GM12878 (cell line): Measurements from ENCODE around the gene MAML3. TPM values are rescaled to one million over a fixed set of nuclear protein-coding genes. Genes with fewer than 3 reads are reported as not detected.

Experiments used
- ATAC-seq: fragments of 200-7000 bp; cut with Tn5 transposase; 3 replicates; pipeline ENCODE4 v1.9.1; 2020; ENCODE audit warnings: mild to moderate bottlenecking, moderate library complexity
- BruUV-seq: library from RNA; stranded (reverse); fragments of 400-500 nt; replicated peaks from 2 replicates; lab custom pipeline; 2021; lab: Mats Ljungman, UMichigan
- CTCF ChIA-PET: fragments of 300-600 bp; sonication (Branson Sonifier 250); formaldehyde crosslinking; extraction: SDS; loops from one replicate; lab custom pipeline; 2021; ENCODE audit warnings: inconsistent platforms; lab: Yijun Ruan, JAX
- POLR2A ChIA-PET: fragments of 350-600 bp; formaldehyde crosslinking; extraction: SDS; loops from one replicate; lab custom pipeline; 2021; ENCODE audit warnings: inconsistent platforms; lab: Charles Lee
- RAD21 ChIA-PET: fragments of 300-600 bp; sonication (Branson Sonifier 250); formaldehyde crosslinking; loops from one replicate; lab custom pipeline; 2023; ENCODE audit warnings: antibody characterized with exemption; ENCODE audit not compliant: unreplicated experiment; lab: Charles Lee
- SMC1A ChIA-PET: fragments of 300-600 bp; sonication (Branson Sonifier 250); formaldehyde crosslinking; loops from one replicate; lab custom pipeline; 2023; ENCODE audit not compliant: unreplicated experiment, uncharacterized antibody; lab: Charles Lee
- DNase-seq: peaks from one replicate; pipeline ENCODE4 v3.0.0-alpha.2; 2011; ENCODE audit warnings: low read depth, low spot score
- FAIRE-seq: peaks from 3 replicates; lab custom pipeline; 2011; peaks lifted over from hg19 to GRCh38; lab: Jason Lieb, UNC
- H2AFZ ChIP-seq: 2 replicates; pipeline ENCODE4 v1.6.0; 2011; ENCODE audit warnings: low read depth, low read length, control low read depth; ENCODE audit not compliant: control insufficient read depth
- H3K27ac ChIP-seq: 2 replicates; pipeline ENCODE4 v1.5.1; 2011; ENCODE audit warnings: control low read depth; ENCODE audit not compliant: control insufficient read depth, insufficient read depth
- H3K27me3 ChIP-seq, 2 experiments: replicated peaks in 1 of 2; 2 replicates each; pipeline versions ENCODE4 v1.6.0 to v1.6.1; 2011; ENCODE audit warnings: low read length in 1 of 2; ENCODE audit not compliant: control insufficient read depth in 2 of 2, insufficient read depth in 2 of 2
- H3K36me3 ChIP-seq, 2 experiments: 2 replicates each; pipeline ENCODE4 v1.5.1; 2011; ENCODE audit warnings: low read length in 1 of 2; ENCODE audit not compliant: control insufficient read depth in 2 of 2, insufficient read depth in 2 of 2
- H3K4me1 ChIP-seq: 2 replicates; pipeline ENCODE4 v1.6.1; 2011; ENCODE audit warnings: mild to moderate bottlenecking, low read length, moderate library complexity, mixed read lengths; ENCODE audit not compliant: control insufficient read depth, insufficient read depth
- H3K4me2 ChIP-seq: 2 replicates; pipeline ENCODE4 v1.6.0; 2011; ENCODE audit warnings: control low read depth; ENCODE audit not compliant: control insufficient read depth, insufficient read depth
- H3K4me3 ChIP-seq: fragments of 200-600 bp; sonication (generic); 2 replicates; pipeline ENCODE4 v1.5.1; 2016
- H3K79me2 ChIP-seq: 2 replicates; pipeline ENCODE4 v1.6.0; 2011; ENCODE audit warnings: low read length; ENCODE audit not compliant: control insufficient read depth, insufficient read depth
- H3K9ac ChIP-seq: 2 replicates; pipeline ENCODE4 v1.8.0; 2011; ENCODE audit warnings: low read length, control low read depth, mixed read lengths; ENCODE audit not compliant: control insufficient read depth, insufficient read depth
- H3K9me3 ChIP-seq: replicated peaks from 3 replicates; pipeline ENCODE4 v1.5.1; 2011; ENCODE audit warnings: mild to moderate bottlenecking, low read length; ENCODE audit not compliant: control insufficient read depth, insufficient read depth
- H4K20me1 ChIP-seq: 2 replicates; pipeline ENCODE4 v1.6.0; 2011; ENCODE audit not compliant: control insufficient read depth, insufficient read depth
- BMI1 ChIP-seq: fragments of 450-650 bp; IDR thresholded peaks from 2 replicates; pipeline ENCODE4 v1.6.1; 2016; ENCODE audit warnings: mild to moderate bottlenecking, moderate library complexity, borderline replicate concordance
- CBX5 ChIP-seq: sonication (generic); IDR thresholded peaks from 2 replicates; pipeline ENCODE4 v1.6.1; 2016; ENCODE audit warnings: low read depth, moderate library complexity, mild to moderate bottlenecking, inconsistent platforms
- E2F8 ChIP-seq: fragments of 450-650 bp; IDR thresholded peaks from 2 replicates; pipeline ENCODE4 v1.6.1; 2018; ENCODE audit warnings: mild to moderate bottlenecking, low read depth, moderate library complexity; ENCODE audit not compliant: partially characterized antibody
- FOS ChIP-seq: IDR thresholded peaks from 3 replicates; pipeline ENCODE4 v1.6.1; 2011; ENCODE audit warnings: borderline replicate concordance; ENCODE audit not compliant: insufficient read length; ENCODE audit errors: extremely low read depth
- PAX8 ChIP-seq: fragments of 450-650 bp; IDR thresholded peaks from 2 replicates; pipeline ENCODE4 v1.6.1; 2017; ENCODE audit warnings: mild to moderate bottlenecking, moderate library complexity
- SREBF1 ChIP-seq: IDR thresholded peaks from 2 replicates; pipeline ENCODE4 v1.6.1; 2012; ENCODE audit warnings: mild to moderate bottlenecking, low read length
- SRF ChIP-seq, 2 experiments: IDR thresholded peaks; 2 replicates each; pipeline ENCODE4 v1.6.1; 2011; ENCODE audit warnings: low read depth in 2 of 2, low read length in 2 of 2, mild to moderate bottlenecking in 1 of 2, moderate library complexity in 1 of 2
- YY1 ChIP-seq: IDR thresholded peaks from 2 replicates; pipeline ENCODE4 v1.6.1; 2011; ENCODE audit warnings: low read depth, mild to moderate bottlenecking, low read length
- WGBS: methylation state at CpG from one replicate; pipeline ENCODE4 v1.1.6; 2016; ENCODE audit warnings: low lambda C conversion rate; ENCODE audit not compliant: insufficient replicate concordance, insufficient coverage; ENCODE audit errors: missing lambda C conversion rate; 5-methylcytosine and 5-hydroxymethylcytosine counted together
- in situ Hi-C: fragments of 300-500 bp; cut with MboI; formaldehyde crosslinking; loops from 9 replicates; pipeline ENCODE4 v1.14.3; 2018; ENCODE audit warnings: mixed read lengths
- intact Hi-C: fragments of 100-400 bp; cut with micrococcal nuclease; formaldehyde crosslinking; loops from one replicate; pipeline ENCODE4 v1.14.2; 2022; ENCODE audit not compliant: unreplicated experiment
- polyA plus RNA-seq, 11 experiments: library from polyadenylated mRNA; depleted of rRNA in 4 of 11; unstranded in 6 of 11; stranded (reverse) in 5 of 11; fragments of >200 nt; fragmentation: Nextera tagmentation in 4 of 11; fragmentation: Illumina TruSeq in 1 of 11; extraction: Ambion mirVana in 4 of 11; extraction: Trizol in 1 of 11; gene quantifications; 1 replicate in 1 of 11; 2 replicates in 10 of 11; pipeline versions ENCODE4 v1.2.1 to v1.2.3, GENCODE V29; 2011 to 2016; ENCODE audit warnings: inconsistent platforms in 2 of 11, missing spikeins in 2 of 11, low read depth in 1 of 11
- total RNA-seq, 4 experiments: library from RNA; depleted of rRNA in 3 of 4; stranded (reverse); fragments of >200 nt in 3 of 4; fragmentation: Illumina TruSeq in 1 of 4; extraction: Trizol in 1 of 4; gene quantifications; 2 replicates each; pipeline versions ENCODE4 v1.2.1 to v1.2.3, GENCODE V29; 2013 to 2021
- TF ChIP-seq, protein P1 (sequence below): IDR thresholded peaks from 2 replicates; pipeline ENCODE4 v1.6.1; 2012; ENCODE audit warnings: low read depth, low read length, improper control_type of control experiment
- TF ChIP-seq, protein P2 (sequence below): fragments of 450-650 bp; IDR thresholded peaks from 2 replicates; pipeline ENCODE4 v1.6.1; 2014; ENCODE audit warnings: mild to moderate bottlenecking

MAML3 gene
- total and polyA plus RNA-seq, 10 of the 15 experiments (the other 5 are each of a cell fraction or from before 2014, with no cell fraction given) = under 0.01 to 0.53 (median 0.06) TPM; not detected in 2

- TF ChIP-seq BMI1 = no peak
- no peak for TF ChIP-seq PAX8
- TF ChIP-seq, protein P1, sequence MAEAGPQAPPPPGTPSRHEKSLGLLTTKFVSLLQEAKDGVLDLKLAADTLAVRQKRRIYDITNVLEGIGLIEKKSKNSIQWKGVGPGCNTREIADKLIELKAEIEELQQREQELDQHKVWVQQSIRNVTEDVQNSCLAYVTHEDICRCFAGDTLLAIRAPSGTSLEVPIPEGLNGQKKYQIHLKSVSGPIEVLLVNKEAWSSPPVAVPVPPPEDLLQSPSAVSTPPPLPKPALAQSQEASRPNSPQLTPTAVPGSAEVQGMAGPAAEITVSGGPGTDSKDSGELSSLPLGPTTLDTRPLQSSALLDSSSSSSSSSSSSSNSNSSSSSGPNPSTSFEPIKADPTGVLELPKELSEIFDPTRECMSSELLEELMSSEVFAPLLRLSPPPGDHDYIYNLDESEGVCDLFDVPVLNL = no peak
- TF ChIP-seq, protein P2, sequence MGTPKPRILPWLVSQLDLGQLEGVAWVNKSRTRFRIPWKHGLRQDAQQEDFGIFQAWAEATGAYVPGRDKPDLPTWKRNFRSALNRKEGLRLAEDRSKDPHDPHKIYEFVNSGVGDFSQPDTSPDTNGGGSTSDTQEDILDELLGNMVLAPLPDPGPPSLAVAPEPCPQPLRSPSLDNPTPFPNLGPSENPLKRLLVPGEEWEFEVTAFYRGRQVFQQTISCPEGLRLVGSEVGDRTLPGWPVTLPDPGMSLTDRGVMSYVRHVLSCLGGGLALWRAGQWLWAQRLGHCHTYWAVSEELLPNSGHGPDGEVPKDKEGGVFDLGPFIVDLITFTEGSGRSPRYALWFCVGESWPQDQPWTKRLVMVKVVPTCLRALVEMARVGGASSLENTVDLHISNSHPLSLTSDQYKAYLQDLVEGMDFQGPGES = no peak
Measured at GRCh38 chr4:139808381-139808807, 345.6 kb downstream of the MAML3 start (continued).

DNA sequence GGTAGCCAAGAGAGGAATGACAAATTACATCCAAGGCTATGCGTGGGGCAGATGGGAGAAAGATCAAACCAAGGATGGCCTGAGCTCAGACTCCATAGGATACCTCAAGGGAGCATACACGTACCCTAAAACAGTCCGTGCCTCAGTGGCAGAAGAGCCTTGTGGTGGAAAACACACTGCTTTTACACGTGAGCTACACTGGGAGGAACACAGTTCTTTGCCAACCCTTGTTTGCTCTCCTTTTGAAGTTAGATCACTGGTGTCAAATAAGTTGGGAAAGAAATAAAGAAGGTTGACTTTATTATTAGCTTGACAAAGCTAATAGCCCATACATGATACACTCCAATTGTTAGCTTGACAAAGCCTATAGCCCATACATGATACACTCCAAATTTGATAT lies 346.5 kb downstream of the MAML3 start:
- Histone ChIP-seq H3K9ac (no peak overlapping the region), H3K27ac (no peak overlapping the region), H3K9me3 (peaks cover 3% of the 10 kb centered on the region; the same call in 2 of the 3 replicates), H3K4me3 (no peak overlapping the region), H3K27me3 (peaks cover 0 to 2% of the 10 kb centered on the region in 2 experiments; a peak in 2 of 4 replicates), H2AFZ (no peak overlapping the region), H3K4me2 (no peak overlapping the region), H3K4me1 (no peaks in the 10 kb centered on the region), H3K79me2 (no peaks in the 10 kb centered on the region), H4K20me1 (no peaks in the 10 kb centered on the region), H3K36me3 (no peaks in the 10 kb centered on the region)
- DNase-seq (no peak), FAIRE-seq (no peak), ATAC-seq (no peak)
- 2% methylated on average over 4 of the region's 4 CpGs for WGBS
- ChIA-PET POLR2A (interaction anchor here (1.4 kb wide), 1 partner anchor 9 kb away, joined by 3 read pairs; no protein-coding TSS in a partner anchor), SMC1A (no interaction called here), RAD21 (no interaction called here), CTCF (interaction anchor here (0.6 to 2.2 kb wide), 3 partner anchors 25 to 581 kb away, joined by 3 to 8 read pairs (median 3); no protein-coding TSS in a partner anchor)
- TF ChIP-seq CBX5 (no peak), FOS (no peak), E2F8 (no peak), SREBF1 (no peak), YY1 (no peak), SRF (IDR thresholded peaks at IDR 0.05; ENCODE audit: low read depth in 2 of 2, low read length in 2 of 2) (no peak)
- in situ Hi-C loops = no loop called here
- BruUV-seq = no TSS peak
- intact Hi-C loops = no loop called here
